NCI-H146 treated with DMSO at 0.1 percent for 48 hours (cell line): ENCODE results near the gene SLC25A27.
"Not testable (repeated sequence)": the region's sequence is repeated elsewhere in the genome, so short reads cannot be mapped to it uniquely, and the experiment has no call there.

ENCODE experiments used
- DNase-seq: peaks from one replicate; lab custom pipeline; 2025; ENCODE audit not compliant: unreplicated experiment; lab: John Stamatoyannopoulos, UW

The SLC25A27 gene, protein sequence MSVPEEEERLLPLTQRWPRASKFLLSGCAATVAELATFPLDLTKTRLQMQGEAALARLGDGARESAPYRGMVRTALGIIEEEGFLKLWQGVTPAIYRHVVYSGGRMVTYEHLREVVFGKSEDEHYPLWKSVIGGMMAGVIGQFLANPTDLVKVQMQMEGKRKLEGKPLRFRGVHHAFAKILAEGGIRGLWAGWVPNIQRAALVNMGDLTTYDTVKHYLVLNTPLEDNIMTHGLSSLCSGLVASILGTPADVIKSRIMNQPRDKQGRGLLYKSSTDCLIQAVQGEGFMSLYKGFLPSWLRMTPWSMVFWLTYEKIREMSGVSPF

DNA sequence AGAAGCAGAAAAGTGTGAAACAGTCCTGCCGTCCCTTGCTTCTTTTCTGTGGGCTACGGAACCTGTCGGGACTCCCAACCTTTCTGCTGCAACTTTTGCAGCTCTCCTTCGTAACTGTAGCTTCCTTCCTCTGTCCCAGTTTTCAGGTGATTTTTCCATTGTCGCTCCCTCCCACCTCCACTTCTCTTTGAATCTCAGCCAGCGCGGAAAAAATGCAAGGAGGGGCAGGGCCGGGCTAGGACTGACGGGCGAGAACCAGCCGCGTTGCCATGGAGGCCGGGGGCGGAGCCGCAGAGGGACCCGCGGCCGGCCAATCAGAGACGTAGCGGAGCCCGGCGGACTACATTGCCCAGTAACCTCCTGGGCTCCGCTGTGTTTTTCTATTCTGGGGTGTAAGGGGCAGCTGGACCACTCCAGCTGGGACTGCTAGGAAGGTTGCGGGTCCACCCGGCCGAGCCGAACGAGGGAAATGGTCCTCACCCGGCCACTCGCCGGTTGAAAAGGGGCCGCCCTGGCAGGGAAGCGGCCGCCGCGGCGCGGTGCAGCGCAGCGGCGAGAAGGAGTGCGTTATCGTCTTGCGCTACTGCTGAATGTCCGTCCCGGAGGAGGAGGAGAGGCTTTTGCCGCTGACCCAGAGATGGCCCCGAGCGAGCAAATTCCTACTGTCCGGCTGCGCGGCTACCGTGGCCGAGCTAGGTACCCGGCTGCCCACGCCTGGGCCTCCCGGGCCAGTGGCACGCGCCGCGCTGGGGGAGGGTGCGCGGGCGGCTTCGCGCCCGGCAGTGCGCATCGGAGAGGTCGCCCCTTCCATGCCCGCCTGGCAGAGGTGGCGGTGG, at the start of gene SLC25A27, which contains the start of gene CYP39A1:
TSS of gene SLC25A27 (plus strand) at position 373 of the 836 bp plus-strand sequence. CDS start at position 591, 218 bp downstream.
TSS of gene CYP39A1 (minus strand) at position 216 of the 836 bp plus-strand sequence. CDS start 236 bp downstream, outside the sequence.
- peak; percentile 58 for DNase-seq

DNA sequence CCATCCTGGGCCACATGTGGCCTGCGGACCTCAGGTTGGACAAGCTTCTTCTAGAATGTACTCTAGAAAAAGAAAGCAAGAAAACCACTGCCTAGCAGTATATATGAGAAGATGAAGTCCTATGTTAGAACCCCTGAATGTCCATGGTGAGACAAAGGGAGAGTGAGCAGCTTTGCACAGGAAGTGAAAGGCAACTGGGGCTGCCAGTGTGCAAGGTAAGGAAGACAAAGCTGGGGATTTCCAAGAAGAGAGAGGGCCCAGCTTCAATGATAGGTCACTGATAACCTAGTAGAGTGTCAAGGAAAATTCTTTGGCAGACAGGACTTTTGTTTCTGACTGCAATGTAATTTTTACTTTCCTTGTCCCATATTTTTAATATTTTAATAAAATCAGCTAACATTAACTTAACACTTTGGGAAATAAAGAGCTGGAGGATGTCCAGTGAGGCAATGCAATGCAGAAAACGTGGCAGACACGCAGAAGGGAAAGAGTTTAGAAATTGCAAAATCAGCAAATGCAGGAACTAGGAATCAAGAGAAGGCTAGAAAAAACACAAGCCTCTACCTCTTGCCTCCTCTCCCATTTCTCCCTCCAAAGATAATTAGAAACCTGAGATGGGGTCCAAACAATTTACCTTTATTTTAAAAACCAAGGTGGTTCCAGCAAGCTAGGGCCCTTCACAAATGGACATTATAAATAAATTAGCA, 47.5 kb upstream of the SLC25A27 start:
- DNase-seq: no peak

DNA sequence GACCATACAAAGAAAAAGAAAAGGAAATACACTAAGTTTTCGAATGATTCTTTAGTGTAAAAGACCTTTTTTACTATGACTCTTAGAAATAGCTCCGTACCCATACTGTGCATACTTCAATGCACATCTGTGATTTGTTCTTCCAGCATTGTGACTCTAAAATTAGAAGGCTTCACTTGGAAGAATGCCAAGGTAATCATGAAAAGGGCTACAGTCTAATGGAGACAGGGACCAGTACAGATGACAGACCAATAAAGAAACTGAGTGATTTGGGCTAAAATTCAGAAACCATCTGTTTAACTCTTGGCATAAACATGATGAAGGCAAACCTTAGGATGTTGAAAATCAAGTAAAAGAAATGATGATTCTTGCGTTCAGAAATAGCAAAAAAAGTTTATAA, 46.4 kb upstream of the SLC25A27 start:
- DNase-seq: no peak

DNA sequence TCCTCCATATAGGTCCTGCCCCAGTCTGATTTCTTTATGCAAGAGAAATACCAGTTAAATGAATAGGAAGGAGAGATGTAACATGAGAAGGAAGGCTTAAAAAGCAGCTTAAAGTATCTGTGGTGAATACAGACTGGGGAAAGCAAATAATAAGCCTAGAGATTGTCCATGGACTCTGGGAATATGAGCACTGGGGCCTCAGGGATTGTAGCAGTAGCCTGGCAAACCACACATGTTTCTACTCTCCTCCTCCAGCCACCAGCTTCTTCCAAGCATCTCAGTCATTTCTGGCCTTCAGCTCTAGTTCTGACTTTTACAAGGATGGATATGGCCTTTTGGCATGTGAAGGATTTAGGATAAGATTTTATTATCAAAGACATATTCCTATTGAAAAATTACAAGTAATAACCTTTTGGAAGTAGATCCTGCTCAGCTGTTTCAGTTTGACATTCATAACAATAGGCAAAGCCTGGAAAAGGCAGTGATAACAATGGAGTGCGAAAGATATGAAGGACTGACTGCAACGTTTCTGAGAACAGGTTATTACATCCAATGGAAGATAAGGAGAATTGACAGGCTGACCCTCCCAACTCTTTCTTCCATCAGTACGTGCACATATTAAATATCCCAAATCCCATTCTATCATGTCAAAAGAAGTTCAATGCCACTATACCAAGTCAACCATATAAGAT, 41.8 kb upstream of the SLC25A27 start:
- no peak for DNase-seq

DNA sequence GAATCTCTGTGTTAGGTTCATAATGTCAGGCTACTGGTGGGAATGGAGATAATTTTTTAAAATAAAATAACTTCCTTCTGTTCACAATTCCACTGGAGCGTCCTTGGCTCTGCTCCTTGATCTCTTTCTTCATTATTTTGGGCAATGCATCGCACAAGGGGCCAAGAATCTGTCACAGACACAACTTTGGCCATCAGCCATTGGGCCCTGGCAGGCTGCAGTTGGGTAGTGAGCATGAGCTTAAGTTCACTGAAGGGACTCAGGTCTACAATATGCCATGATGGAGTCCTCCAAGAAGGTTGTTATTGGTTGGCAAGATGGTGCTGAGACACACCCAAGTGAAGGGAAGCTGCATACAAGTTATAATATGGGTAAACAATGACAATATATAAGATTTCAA, 40.1 kb upstream of the SLC25A27 start:
- DNase-seq: no peak

DNA sequence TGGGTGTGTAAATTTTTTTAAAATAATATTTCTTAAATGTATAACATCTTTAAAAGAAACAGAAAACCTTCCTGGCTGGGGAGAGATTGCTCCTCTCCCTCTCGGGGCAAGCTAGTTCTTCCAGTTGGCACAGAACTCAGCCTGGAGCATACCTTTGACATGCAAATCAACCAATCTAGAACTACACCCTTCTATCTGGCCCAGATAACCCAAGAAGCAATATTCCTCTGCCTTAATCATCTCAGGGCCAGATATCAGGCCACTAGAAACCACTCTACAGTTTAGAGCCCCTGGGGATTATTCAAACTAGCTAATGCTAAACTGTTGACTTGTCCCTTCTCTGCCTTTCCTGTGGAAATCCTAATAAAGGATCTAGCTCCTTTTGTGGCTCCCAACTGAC, 34.0 kb upstream of the SLC25A27 start:
- no peak for DNase-seq

DNA sequence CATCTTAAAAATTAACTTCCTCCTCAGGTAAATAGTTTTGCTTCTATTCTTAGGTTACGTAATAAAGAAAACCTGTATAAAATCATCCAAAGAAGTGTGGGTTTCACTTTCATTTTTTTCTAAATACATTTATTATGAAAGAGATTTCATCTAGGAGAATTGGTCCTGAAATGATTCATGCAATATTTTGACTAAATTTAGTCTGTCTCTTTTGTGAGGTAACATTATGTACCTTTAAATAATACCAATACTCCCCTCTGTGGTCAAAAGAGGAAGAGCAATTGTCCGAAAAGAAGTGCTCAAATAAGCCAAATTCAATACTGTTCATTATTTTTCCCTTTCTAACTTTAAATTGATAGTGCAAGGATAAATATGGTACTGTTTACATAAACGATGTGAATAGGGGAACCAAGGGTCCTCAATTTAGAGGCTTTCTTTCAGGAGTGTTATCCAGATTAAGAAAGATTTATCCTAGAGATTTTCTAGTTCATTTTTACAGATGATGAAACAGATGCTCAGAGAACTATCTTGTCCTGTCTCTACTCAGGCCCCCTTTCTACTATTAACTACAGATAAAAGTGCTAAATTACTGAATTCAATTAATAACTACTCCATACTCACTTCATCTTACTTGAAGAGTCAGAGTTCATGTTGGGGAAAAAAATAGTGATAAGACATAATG, 26.4 kb upstream of the SLC25A27 start:
- no peak for DNase-seq

DNA sequence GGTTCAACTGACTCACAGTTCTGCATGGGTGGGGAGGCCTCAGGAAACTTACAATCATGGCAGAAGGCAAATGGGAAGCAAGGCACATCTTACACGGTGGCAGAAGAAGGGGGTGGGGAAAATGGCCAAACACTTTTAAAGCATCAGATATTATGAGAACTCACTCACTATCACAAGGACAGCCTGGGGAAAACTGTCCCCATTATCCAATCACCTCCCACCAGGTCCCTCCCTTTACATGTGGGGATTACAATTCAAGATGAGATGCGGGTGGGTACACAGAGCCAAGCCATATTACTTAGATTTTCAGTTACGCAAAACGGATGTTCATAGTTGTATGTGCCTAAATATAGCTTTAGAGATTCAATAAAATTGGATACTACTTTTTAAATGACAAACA, 25.8 kb upstream of the SLC25A27 start:
- no peak for DNase-seq

GRCh38 chr6:46628498-46628897, 24.3 kb upstream of the SLC25A27 start:
- DNase-seq: no peak

- no peak for DNase-seq
These were observed 23.8 kb upstream of the SLC25A27 start for GRCh38 chr6:46628976-46629375.

DNA sequence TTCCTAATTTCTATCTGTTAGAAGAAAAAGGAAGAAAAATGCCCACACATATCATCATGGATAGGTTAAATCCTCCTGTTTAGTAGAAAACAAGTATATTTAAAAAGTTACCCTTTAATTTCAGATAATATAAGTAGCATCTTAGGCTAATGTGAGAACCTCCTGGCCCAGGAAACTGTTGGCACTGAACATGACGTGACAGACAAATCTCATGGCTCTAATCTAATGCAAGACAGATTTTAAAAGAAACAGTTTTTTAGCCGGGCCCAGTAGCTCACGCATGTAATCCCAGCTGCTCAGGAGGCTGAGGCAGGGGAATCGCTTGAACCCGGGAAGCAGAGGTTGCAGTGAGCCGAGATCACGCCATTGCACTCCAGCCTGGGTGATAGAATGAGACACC, 23.1 kb upstream of the SLC25A27 start:
- DNase-seq: no peak

GRCh38 chr6:46632053-46632452, 20.7 kb upstream of the SLC25A27 start:
- DNase-seq: no peak

GRCh38 chr6:46635462-46635861, 17.3 kb upstream of the SLC25A27 start:
- DNase-seq: no peak

DNA sequence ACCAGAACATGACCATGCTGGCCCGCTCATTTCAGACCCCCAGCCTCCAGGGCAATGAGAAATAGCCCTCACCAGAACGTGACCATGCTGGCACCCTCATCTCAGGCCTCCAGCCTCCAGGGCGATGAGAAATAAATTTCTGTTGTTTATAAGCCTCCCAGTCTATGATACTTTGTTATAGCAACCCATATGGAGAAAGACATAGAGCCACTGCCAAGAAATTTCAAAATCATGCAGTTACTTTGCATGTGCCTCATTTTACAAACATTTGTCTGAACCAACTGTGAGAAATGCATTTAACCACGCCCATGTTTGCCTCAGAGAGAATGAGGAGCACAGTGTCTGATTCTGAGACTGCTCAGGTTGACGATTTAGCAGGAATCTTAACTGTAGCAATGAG, 15.6 kb upstream of the SLC25A27 start:
- DNase-seq: no peak

DNA sequence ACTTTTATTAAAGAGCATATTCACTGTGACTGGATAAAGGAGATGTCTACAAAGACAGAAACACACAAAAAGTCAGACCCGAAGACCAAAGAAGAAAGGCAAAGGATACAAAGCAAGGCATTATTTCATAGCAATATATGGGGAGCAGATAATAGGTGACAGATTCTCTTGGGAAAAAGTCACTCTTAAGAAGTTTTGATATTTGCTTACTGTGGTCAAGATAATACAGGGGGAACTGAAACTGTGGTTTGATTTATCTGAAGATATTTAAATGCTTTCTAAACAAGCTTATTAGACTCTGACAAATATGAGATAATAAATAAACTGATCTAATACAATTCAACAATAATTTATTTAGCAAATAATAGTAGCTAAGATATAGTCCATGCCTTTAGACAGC, 14.8 kb upstream of the SLC25A27 start:
- no peak for DNase-seq

GRCh38 chr6:46638650-46639049, 14.1 kb upstream of the SLC25A27 start:
- no peak for DNase-seq

DNA sequence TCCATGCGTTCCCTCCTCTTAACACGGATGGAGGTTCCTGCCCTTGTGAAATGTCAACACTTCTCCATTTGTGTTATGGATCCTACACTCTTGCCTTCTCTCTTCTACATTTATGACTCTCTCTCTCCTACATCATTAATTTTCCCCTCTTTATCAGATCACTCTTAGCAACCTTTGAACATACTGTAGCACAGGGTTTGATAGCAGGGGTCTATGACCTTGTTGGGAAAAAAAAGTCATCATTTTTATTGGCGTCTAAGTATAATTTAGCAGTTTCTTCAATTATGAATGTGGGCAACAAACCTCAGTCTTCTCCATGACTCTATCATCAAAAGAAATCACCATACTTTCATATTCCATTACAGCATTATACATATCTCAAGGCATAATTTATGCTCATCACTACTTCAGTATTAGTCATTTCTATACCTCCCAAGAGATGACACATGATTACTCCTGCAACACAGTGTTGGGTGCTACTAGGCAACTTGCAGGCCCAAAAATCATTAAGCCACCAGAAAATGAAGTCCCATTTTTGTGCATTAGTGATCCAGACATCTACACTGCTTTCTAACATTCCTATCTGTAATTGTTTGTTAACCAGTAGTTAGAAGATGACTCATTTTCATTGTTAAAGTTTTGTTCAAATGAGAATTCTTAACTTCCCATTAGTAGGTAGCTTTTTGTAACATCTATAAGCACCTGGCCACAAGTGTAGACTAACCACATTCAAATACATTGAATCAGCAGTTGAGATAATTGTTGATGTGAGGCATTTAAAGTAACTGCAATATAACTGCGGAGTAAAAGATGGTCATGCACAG, 9.6 kb upstream of the SLC25A27 start:
- no peak for DNase-seq

DNA sequence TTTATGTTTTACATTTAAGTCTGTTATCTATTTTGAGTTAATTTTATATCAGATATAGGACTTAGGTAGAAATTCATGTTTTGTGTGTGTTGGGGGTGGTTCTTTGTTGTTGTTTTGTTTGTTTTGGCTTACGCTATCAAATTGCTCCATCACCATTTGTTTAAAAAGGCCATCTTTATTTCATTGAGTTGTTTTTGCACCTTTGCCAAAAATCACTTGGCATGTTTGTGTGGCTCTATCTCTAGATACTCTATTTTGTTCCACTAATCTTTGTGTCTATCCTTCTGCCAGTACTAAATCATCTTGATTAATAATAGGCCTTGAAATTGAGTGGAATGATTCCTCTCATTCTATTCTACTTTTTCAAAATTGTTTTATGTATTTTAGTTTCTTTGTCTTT, 7.5 kb upstream of the SLC25A27 start:
- DNase-seq: no peak

DNA sequence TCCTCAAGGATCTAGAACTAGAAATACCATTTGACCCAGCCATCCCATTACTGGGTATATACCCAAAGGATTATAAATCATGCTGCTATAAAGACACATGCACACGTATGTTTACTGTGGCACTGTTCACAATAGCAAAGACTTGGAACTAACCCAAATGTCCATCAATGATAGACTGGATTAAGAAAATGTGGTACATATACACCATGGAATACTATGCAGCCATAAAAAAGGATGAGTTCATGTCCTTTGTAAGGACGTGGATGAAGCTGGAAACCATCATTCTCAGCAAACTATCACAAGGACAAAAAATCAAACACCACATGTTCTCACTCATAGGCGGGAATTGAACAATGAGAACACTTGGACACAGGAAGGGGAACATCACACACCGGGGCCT, 4.7 kb upstream of the SLC25A27 start:
- DNase-seq: not testable (repeated sequence)
